Endodermal cell (in vitro differentiated cells): ENCODE results near the gene GALNT7. TPM values are rescaled to one million over a fixed set of nuclear protein-coding genes. Genes with fewer than 3 reads are reported as not detected.

Experiments used
- DNase-seq: peaks from one replicate; pipeline ENCODE4 v3.0.0-alpha.2; 2017
- H3K27ac ChIP-seq: 2 replicates; pipeline ENCODE4 v1.5.1; 2013; ENCODE audit warnings: mild to moderate bottlenecking, low read depth, low read length, moderate library complexity
- H3K27me3 ChIP-seq: 2 replicates; pipeline ENCODE4 v1.6.1; 2013; ENCODE audit warnings: mild to moderate bottlenecking, low read length, moderate library complexity; ENCODE audit not compliant: insufficient read depth, control insufficient read depth, poor library complexity, severe bottlenecking
- H3K36me3 ChIP-seq: 2 replicates; pipeline ENCODE4 v1.7.0; 2013; ENCODE audit warnings: mild to moderate bottlenecking, low read length, moderate library complexity; ENCODE audit not compliant: control insufficient read depth, insufficient read depth
- H3K4me1 ChIP-seq: one replicate; pipeline ENCODE4 v1.7.0; 2013; ENCODE audit warnings: low read length; ENCODE audit not compliant: control insufficient read depth, insufficient read depth
- H3K4me3 ChIP-seq: 2 replicates; pipeline ENCODE4 v1.5.1; 2013; ENCODE audit warnings: mild to moderate bottlenecking, low read length, moderate library complexity
- H3K9ac ChIP-seq: 2 replicates; pipeline ENCODE4 v1.6.1; 2013; ENCODE audit warnings: mild to moderate bottlenecking, low read length, moderate library complexity; ENCODE audit not compliant: poor library complexity, severe bottlenecking; ENCODE audit errors: extremely low read depth
- H3K9me3 ChIP-seq: 2 replicates; pipeline ENCODE4 v1.6.1; 2013; ENCODE audit warnings: mild to moderate bottlenecking, low read length, moderate library complexity; ENCODE audit not compliant: control insufficient read depth
- H3K27ac Mint-ChIP-seq: 2 replicates; pipeline ENCODE4 v1.8.0; 2020; ENCODE audit warnings: mixed read lengths
- H3K27me3 Mint-ChIP-seq: 2 replicates; pipeline ENCODE4 v1.8.0; 2021; ENCODE audit warnings: mild to moderate bottlenecking, mixed read lengths; ENCODE audit not compliant: insufficient read depth
- H3K36me3 Mint-ChIP-seq: 2 replicates; pipeline ENCODE4 v1.8.0; 2020; ENCODE audit warnings: low read depth, mixed read lengths
- H3K4me1 Mint-ChIP-seq: 2 replicates; pipeline ENCODE4 v1.8.0; 2020; ENCODE audit warnings: mixed read lengths
- H3K4me3 Mint-ChIP-seq: 2 replicates; pipeline ENCODE4 v1.8.0; 2020; ENCODE audit warnings: mild to moderate bottlenecking, moderate library complexity, mixed read lengths
- H3K9me3 Mint-ChIP-seq: 2 replicates; pipeline ENCODE4 v1.8.0; 2020; ENCODE audit warnings: mild to moderate bottlenecking, mixed read lengths
- CTCF ChIP-seq: fragments of 200-600 bp; sonication (generic); conservative IDR thresholded peaks from 2 replicates; pipeline ENCODE4 v1.5.0; 2021; ENCODE audit warnings: antibody characterized with exemption, mild to moderate bottlenecking
- WGBS, 2 experiments: methylation state at CpG; one replicate each; pipeline versions ENCODE4 v1.1.5 to v1.1.7; 2013; ENCODE audit warnings: missing lambda C conversion rate in 2 of 2, mixed read lengths in 1 of 2; ENCODE audit not compliant: insufficient coverage in 1 of 2, insufficient read length in 1 of 2; 5-methylcytosine and 5-hydroxymethylcytosine counted together
- total RNA-seq, 2 donors: library from RNA; stranded (reverse); fragmentation: NEBNext Ultra II Directional in 1 of 2; extraction: Animal tissue kit (Norgen Biotek cat#: 25700) in 1 of 2; gene quantifications; 2 replicates in 1 of 2; 3 replicates in 1 of 2; pipeline ENCODE4 v1.2.1, GENCODE V29; 2021

GALNT7 gene
- total RNA-seq, 2 donors from 2014 or later = 66.1 to 72.1 TPM

GRCh38 chr4:173185847-173186510, 17.4 kb downstream of the GALNT7 start:
- DNase-seq = no peak
- Histone ChIP-seq H3K36me3 (no peaks in the 10 kb centered on the region), H3K4me3 (no peak overlapping the region), H3K9me3 (no peaks in the 10 kb centered on the region), H3K27ac (no peak overlapping the region), H3K9ac (no peak overlapping the region), H3K27me3 (no peaks in the 10 kb centered on the region), H3K4me1 (no peaks in the 10 kb centered on the region)
- WGBS, 2 experiments = 87 to 93% methylated on average over 3 to 4 of the region's 5 CpGs
- H3K27ac Mint-ChIP-seq = no peak overlapping the region
- peaks cover 17% of the 10 kb centered on the region for H3K9me3 Mint-ChIP-seq
- H3K27me3 Mint-ChIP-seq = no peaks in the 10 kb centered on the region
- peaks cover 2% of the 10 kb centered on the region for H3K4me1 Mint-ChIP-seq
- H3K36me3 Mint-ChIP-seq = peaks cover 11% of the 10 kb centered on the region
- no peak overlapping the region for H3K4me3 Mint-ChIP-seq
- no peak for TF ChIP-seq CTCF

- Histone ChIP-seq H3K4me3 (no peak overlapping the region), H3K36me3 (no peaks in the 10 kb centered on the region), H3K27me3 (no peaks in the 10 kb centered on the region), H3K27ac (no peak overlapping the region), H3K9ac (no peak overlapping the region), H3K9me3 (no peaks in the 10 kb centered on the region), H3K4me1 (no peaks in the 10 kb centered on the region)
- H3K4me3 Mint-ChIP-seq = no peak overlapping the region
- no peak for TF ChIP-seq CTCF
- DNase-seq = no peak
- peaks cover 14% of the 10 kb centered on the region for H3K9me3 Mint-ChIP-seq
- no peak overlapping the region for H3K27ac Mint-ChIP-seq
- peaks cover 10% of the 10 kb centered on the region for H3K4me1 Mint-ChIP-seq
- no CpG with 5 or more reads among the region's 1 CpG for WGBS, 2 experiments
- H3K36me3 Mint-ChIP-seq = peaks cover 11% of the 10 kb centered on the region
- H3K27me3 Mint-ChIP-seq = no peaks in the 10 kb centered on the region
These were observed 19.1 kb downstream of the GALNT7 start for GRCh38 chr4:173187732-173188131.

- DNase-seq = no peak
- Histone ChIP-seq H3K27me3 (no peaks in the 10 kb centered on the region), H3K27ac (no peak overlapping the region), H3K9me3 (no peaks in the 10 kb centered on the region), H3K36me3 (no peaks in the 10 kb centered on the region), H3K4me3 (no peak overlapping the region), H3K9ac (no peak overlapping the region), H3K4me1 (no peaks in the 10 kb centered on the region)
- Mint-ChIP-seq H3K4me1 (peaks cover 10% of the 10 kb centered on the region), H3K9me3 (peaks cover 7% of the 10 kb centered on the region), H3K36me3 (peaks cover 7% of the 10 kb centered on the region), H3K4me3 (no peak overlapping the region), H3K27me3 (no peaks in the 10 kb centered on the region), H3K27ac (no peak overlapping the region)
- no peak for TF ChIP-seq CTCF
- 93 to 94% methylated on average over 4 to 6 of the region's 7 CpGs for WGBS, 2 experiments
These were observed 20.0 kb downstream of the GALNT7 start for GRCh38 chr4:173188648-173189047.
